GM21723 (cell line): Measurements from ENCODE around the gene GUCY2C.
A peak's percentile ranks its signal among the peaks of the same experiment; 100 is the strongest.

Experiments
- ATAC-seq: cut with Tn5 transposase; IDR thresholded peaks from one replicate; pipeline ENCODE4 v1.9.1; 2021; ENCODE audit warnings: mild to moderate bottlenecking, moderate library complexity; ENCODE audit not compliant: unreplicated experiment

Gene GUCY2C

DNA sequence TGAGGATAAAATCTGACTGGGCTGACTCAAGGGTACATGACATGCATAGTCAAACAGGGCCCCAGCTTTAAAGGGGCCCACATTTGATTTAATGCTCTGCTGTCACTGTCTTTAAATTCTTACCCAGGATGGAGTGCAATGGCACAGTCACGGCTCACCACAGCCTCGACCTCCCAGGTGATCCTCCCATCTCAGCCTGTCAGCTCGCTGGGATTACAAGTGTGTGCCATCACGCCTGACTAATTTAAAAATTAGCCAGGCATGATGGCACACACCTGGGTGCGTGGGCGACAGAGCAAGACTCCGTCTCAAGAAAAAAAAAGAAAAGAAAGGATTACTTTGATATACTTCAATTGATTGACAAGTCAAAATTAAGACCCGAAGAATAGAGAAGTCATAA is 119.5 kb downstream of the GUCY2C start:
- ATAC-seq = peak; percentile 28

DNA sequence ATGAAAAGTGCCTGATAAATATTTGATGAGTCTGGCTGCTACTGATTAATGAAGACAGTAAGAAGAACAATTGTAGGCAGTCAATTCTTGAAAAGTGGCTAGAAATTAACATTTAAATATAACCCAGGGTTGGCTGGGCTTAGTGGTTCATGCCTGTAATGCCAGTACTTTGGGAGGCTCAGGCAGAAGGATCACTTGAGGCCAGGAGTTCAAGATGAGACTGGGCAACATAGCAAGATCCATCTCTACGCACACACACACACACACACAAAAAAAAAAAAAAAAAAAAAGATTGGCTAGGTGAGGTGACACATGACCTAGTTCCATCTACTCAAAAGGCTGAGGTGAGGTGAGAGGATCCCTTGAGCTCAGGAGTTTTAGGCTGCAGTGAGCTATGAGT is 120.8 kb downstream of the GUCY2C start:
- ATAC-seq = no peak

DNA sequence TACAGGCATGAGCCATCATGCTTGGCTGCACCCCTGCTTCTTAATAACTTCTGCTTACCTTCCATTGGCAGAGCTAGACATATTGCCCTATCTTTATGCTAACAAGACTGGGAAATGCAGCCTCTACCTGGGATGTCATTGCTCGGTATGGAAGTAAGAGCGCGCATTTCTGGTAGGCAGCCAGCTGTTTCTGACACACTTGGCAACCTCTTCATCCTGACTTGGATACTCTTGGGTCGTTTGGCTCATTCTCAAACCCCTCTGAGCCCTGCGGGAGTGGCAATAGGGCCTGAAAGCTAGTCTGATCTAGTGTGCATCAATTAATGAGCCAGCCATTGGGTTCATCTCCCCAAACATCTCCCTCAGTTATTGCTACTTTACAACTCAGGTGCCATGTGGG is 123.3 kb downstream of the GUCY2C start:
- no peak for ATAC-seq

DNA sequence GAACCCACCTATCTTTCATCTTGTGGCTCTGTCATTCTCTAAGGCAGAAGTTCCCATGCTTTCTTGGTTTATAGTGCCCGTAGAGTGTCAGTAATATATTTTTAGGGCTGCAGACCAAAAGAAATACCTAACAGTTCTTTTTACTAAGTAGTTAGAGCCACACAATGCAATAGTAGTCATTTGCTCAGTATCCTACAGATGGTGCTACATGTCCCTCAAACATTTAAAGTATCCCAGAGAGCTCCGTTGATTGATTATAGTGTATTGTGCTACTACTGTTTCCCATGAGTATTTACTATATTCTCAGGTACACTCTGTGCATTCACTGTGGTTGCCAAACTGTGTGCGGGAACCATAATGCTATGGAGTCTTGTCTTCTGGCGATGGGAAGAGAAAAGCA is 124.0 kb downstream of the GUCY2C start:
- ATAC-seq = no peak

DNA sequence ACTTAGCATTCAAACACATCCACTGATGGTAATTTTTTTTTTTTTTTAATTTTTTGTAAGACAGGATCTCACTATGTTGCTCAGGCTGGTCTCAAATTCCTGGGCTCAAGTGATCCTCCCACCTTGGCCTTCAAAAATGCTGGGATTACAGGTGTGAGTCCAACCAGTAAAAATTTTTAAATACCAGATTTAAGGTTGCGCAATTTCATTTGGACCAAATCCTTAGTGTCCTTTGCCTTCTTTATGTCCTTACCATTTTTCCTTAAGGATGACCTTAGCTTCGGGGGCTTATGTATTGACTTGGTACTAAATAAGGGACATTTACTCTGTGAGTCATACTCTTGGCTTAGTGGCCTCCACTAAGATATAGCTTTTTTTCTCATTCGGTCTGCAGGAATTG is 124.6 kb downstream of the GUCY2C start:
- ATAC-seq = no peak

DNA sequence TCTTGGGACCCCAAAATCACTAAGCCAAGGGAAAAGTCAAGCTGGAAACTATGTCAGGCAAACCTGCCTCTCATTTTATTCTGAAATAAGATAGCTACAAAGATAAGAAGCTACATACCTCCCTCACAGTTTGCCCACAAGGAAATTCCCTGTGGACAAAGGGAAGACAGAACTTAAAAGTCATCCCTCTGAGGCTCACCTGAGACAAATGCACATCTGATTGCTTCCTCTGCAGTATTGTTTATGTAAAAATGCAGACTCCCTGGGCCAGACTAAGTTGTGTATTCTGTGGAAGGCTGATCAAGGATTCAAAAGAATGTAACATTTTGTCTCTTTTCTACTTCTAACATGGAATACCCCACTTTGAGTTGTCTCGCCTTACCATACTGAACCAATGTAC is 126.2 kb downstream of the GUCY2C start:
- ATAC-seq = no peak

DNA sequence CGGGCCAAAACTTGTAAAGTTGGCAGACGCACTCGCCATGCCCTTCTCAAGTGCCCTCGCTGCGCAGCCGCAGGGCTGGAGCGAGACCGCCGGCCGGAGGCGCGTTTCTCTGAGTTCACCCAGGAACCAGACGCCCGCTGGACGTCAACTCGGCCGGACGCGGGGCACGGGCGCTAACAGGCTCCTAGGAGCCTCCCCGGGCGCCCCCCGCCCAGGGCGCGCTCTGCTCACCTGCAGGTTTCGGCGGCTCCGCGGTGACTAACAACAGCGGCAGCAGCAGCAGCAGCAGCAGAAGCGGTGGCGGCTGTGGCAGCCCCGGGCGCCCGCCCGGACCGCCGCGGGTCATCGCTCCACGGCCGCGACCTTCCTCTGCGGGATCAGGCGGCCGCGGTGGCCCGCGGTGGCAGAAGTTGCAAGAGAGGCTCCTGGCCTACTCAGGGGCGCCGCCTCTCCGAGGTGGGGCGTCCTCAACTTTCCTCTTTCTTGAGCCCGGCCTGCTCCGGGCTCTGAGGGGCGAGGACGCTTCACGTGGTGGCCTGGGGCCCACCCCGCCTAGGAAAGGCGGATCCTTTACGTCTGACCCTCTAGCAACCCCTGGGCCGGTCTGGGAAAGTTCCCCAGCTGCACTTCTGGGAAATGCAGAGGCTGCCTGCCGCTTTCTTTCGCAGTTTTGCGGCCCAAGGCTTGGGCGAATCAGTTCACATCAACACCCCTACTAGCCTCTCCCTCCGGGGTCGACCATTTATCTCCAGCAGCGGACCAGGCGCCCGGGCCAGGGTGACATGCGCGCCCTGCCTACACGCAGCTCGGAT is 128.8 kb downstream of the GUCY2C start, which contains the start of gene PLBD1:
PLBD1 (minus strand) TSS at position 533 of the 812 bp plus-strand sequence; CDS start at position 346, 187 bp downstream.
- peak; percentile 62 for ATAC-seq

DNA sequence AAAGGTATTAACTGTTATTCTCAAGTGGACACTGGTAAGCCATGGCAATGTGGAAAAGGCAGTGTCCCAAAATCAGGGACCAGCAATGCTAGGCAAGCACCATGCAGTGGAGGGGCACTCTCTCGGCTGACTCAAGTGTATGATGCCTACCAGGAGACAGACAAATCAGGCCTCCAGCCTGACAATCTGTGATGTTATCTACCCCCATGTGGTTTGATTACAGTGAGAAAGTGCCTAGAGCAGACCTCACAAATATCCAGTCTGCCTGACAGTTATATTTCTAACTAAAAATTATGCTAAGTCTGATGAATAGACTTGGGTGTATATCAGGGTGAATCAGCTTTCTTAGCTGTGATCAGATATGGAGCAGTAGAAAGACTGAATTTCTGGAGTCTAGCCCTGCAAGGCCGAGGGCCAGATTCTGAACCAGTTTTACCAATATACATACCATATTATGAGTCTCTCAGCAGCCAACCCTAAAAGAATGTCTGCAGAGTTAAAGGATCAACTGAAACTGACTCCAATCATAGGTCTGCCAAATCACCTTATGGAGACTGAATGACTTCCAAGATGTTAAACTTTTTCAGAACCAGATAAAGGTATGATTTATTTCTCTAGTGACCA is 132.0 kb downstream of the GUCY2C start:
- ATAC-seq = no peak

DNA sequence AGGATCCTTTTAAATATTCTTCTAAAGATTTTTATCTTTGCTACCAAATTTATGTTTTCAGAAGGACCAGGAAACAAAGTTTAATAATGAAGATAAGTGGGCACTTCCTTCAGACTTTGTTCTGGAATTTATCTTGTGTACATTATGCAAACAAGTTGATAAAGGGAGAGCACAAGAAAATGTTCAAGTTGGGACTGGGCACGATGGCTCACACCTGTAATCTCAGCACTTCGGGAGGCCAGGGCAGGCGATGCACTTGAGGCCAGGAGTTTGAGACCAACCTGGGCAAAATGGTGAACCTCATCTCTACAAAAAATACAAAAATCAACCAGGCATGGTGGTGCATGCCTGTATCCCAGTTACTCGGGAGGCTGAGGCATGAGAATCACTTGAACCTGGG is 133.4 kb downstream of the GUCY2C start:
- no peak for ATAC-seq
